DMS 273 treated with DMSO at 0.1 percent for 48 hours (cell line): ENCODE data around the gene SNAI3.

Experiments
- DNase-seq: peaks from one replicate; lab custom pipeline; 2025; lab: John Stamatoyannopoulos, UW

Gene SNAI3

DNA sequence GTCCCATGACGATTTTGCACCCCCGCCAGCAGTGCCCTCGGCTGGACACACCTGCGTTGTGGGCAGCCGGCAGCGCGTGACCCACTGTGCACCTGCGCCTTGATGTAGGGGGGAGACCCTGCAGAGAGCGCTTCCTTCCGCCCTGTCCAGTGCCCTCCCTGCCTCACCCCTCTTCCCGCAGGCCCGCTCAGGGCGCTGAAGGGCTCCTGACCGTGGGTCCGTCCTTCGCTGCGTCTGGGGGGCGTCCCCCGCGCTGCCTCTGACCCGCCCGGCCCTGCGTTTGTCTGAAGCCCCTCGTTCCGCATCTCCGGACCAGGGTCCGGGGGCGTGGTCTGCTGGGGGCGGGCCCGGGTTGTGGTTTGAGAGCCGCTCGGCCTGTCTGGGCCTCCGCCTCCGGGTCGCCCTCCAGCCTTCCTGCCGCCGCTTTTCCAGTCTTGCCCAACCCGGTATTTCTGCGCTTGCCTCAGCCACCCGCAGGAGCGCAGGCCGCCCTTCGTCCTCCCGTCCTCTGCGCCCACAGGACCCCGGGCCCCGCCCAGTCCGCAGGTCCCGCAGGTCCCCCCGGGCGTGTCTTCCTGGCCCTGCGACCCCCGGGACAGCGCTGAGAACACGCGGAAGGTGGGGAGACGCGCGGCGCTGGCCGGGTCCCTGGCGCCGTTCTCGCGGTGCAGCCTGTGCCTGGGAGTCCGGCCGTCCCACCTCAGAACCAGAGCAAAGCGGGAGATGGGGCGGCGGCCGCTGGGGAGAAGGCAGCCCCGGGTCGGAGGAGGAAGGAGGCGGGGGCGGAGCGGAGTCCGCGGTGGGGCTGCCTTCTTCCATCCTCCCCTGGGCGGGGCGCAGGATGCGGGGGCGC, 51.9 kb downstream of the SNAI3 start:
- no peak for DNase-seq

DNA sequence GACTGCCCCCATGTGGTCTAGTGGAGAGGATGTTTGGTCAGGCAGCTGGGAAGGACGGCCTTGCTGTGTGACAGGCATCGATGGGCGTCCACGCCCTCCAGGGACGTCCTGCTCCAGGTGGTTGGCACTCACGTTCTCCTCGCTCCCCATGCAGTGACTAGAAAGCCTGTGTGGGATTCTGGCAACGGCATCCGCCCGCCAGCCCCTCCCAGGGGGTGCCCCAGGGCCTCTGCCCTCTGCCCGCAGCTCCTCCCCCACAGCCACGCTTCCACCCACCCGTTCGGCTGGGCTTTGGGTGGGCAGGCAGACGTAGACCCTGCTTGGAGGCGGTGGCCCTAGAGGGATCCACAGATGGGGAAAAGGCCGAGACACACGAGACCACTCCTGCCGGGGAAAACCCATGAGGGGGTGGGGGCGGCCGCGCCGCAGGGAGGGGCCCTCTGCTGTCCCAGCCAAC, 52.6 kb downstream of the SNAI3 start:
- no peak for DNase-seq

DNA sequence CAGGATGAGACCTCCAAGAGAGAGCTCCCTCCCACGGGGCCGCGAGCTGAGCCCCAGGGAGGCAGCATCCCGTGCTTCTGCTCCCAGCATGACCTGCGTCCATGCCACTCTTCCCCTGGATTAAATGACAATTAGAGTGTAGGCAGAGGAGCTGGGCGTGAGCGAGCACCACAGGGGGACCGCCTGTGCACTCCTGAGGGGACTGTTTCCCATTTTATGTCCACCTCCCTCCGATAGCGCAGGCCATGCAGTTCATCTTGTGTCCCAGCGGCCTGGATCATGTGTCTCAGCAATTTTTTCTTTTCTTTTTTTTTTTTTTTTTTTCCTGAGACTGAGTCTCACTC, 53.7 kb downstream of the SNAI3 start:
- DNase-seq: no peak

DNA sequence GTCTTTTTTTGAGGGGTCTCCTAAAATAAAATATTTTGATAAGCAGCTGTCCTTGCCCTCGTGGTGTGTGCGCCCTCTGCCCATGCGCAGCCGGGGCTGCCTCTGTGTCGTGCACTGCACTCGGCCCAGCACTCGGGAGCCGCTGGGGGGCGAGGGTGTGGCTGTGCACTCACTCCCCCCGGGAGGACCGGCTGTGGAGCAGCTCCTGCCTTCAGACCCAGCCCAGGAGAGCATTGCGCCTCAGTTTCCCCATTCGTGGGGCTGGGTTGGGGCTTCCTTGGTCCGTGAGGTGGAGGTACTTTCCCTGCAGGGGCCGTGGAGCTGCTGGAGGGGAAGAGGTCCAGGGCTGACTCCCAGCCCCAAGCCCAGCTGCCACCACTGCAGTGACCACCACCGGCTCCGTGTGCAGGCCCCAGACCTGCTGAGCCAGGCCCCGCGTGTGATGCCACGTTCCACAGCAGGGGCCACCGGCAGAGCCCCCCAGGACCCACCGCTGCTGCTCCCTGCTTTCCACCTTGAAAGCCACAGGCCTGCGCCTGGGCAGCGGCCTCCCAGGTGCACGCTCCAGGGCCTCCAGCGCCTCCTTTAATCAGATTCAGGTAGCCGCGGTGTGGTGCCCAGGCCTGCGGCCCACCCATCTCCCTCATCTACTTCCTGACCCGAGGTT, 54.3 kb downstream of the SNAI3 start:
- no peak for DNase-seq

DNA sequence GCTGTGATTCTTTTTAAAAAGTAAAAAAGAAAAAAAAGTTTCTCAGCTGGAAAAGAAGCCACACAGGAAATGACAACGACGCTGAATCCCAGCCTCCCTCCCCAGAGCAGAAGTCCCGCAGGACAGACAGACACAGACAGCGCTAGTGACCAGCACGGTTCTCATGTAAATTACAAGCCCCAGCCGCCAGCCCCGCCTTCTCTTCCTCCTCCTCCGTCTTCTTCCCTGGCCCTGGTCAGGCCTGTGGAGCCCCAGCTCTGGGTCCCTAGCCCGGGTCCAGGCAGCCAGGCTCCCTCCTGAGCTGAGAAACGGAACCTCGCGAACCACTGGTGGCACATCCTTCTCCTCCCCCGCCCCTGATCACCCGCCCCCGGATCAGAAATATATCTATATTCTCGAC, 54.9 kb downstream of the SNAI3 start:
- DNase-seq: no peak

DNA sequence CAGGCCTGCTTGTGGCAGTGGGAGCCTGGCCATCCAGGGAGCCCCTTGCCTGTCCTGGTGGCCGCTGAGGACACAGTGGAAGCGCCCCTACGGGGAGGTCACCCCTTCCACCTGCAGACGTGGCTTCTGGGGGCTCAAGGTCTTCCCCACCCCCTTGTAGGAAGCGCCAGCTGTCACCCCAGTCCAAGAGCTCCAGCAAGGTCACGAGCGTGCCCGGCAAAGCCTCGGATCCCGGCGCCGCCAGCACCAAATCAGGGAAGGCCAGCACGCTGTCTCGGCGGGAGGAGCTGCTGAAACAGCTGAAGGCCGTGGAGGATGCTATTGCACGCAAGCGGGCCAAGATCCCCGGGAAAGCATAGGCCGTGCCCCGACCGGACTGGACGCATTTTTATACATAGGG, 55.4 kb downstream of the SNAI3 start:
- DNase-seq: no peak

DNA sequence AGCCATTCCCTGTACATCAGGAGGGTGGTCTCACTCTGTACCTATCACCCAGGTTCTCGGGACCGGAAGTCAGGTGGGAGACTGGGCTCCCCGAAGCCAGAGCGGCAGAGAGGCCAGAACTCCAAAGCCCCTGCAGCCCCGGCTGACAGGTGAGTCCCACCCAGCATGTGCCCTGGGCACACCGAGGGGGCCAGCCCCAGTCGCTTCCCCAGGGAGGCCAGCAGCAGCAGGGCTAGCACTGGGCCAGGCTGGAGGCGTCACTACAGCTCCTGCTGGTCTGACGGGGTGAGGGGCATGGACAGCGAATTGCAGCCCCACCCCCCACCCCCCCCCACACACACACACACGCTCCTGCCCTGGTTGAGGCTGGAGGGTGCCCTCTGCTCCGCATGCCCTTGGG, 55.9 kb downstream of the SNAI3 start:
- no peak for DNase-seq

DNA sequence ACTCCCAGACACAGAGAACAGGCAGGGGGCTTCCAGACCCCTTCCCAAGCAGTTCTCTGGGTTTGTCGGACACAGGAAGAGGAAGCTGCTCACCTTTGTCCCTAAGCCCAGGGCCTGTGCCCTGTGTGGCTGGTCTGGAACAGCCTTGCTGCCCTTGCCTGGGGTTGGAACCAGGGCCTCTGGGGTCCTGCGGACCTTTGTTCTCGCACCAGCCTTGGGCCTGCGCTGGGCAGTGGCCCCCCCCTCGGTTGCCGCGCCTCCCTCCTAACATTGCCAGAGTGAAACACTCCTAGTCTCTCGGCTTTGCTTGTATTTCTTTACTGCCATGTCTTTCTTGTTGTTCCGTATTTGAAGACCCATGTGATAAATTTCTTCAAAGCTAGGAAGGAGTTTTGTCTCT, 56.5 kb downstream of the SNAI3 start:
- no peak for DNase-seq

DNA sequence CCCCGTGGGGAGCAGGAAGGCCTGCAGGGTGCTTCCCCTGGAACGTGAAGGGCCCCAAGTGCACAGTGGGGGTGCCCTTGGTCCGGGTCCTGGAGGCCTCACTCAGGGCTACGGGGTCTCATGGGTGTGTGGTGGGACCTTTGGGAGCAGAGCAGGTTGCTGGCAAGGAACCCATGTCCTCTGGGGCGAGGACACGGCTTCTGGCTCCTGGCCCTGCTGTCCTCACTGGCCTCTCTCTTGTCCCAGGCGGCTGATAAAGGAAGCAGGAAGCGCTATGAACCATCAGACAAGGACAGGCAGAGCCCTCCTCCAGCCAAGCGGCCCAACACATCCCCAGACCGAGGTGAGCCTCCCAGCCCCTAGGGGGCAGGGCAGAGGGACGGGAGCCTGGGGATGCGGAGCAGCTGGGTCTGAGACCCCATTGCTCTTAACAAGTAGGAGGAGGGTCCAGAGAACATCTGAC, 57.8 kb downstream of the SNAI3 start:
- DNase-seq: no peak
